ENCODE measurements around the gene LRRC57.

DNA sequence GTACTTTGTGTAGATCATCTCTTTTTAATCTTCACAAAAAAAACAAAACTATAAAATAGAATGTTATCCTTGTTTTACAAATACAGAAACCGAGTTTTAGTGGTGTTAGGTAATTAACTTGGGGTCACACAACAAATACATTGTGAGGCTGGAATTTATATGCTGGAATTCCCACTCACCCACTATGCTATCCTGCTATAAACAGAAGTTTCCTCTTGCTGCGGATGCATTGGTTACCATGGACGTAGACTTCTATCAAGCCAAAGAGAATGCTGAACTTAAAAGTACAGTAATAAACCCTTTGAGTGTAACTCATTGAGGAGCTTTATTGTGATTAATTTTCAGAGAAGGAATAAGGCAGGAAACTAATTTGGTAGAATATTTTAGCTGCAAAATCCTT, 44.0 kb downstream of the LRRC57 start:
- TF ChIP-seq, protein P1, sequence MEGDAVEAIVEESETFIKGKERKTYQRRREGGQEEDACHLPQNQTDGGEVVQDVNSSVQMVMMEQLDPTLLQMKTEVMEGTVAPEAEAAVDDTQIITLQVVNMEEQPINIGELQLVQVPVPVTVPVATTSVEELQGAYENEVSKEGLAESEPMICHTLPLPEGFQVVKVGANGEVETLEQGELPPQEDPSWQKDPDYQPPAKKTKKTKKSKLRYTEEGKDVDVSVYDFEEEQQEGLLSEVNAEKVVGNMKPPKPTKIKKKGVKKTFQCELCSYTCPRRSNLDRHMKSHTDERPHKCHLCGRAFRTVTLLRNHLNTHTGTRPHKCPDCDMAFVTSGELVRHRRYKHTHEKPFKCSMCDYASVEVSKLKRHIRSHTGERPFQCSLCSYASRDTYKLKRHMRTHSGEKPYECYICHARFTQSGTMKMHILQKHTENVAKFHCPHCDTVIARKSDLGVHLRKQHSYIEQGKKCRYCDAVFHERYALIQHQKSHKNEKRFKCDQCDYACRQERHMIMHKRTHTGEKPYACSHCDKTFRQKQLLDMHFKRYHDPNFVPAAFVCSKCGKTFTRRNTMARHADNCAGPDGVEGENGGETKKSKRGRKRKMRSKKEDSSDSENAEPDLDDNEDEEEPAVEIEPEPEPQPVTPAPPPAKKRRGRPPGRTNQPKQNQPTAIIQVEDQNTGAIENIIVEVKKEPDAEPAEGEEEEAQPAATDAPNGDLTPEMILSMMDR (IDR thresholded peaks at IDR 0.05): no peak
- no peak for TF ChIP-seq EZH2 (IDR thresholded peaks at IDR 0.05)

Data from neural progenitor cell (in vitro differentiated cells).